ENCODE results near the gene CNTNAP2.
A peak's percentile ranks its signal among the peaks of the same experiment; 100 is the strongest.

The CNTNAP2 gene

DNA sequence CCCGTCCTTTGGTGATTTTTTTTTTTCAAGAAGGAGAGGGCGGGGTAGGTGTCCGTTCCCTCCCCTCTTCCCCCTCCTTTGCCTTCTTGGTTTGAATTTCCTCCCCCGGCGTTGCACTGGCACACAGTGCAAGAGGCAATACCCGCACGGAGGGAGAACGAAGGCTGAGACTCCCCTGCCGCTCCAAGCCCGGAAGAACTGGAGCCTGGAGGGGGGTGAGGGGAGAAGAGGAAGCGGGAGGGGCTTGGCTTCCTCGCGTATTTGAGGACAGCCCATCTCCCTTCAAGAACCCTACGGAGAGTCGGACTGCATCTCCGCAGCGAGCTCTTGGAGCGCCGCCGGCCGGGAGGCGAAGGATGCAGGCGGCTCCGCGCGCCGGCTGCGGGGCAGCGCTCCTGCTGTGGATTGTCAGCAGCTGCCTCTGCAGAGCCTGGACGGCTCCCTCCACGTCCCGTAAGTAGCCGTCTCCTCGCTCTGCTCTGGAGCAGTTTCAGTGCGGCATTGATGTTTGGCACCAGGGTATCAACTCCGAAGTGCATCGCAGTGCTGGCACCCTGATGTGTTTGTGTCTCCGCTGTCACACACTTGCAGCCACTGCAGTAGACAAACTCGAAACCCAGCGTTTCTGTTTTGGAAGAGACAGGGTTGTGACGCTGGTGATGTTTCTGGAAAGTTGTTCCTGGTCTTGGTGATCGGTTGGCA lies at the start of gene CNTNAP2:
TSS of gene CNTNAP2 (plus strand) at position 281 of the 702 bp plus-strand sequence. CDS start at position 357, 76 bp downstream.
- Histone ChIP-seq H3K36me3 (ENCODE audit: insufficient read depth, low read length) (no peaks in the 10 kb centered on the region), H3K27ac (no peak within 1 kb of the TSS), H3K9me3 (ENCODE audit: low read depth, low read length) (no peaks in the 10 kb centered on the region), H3K9ac (ENCODE audit: insufficient read length) (no peak within 1 kb of the TSS), H3K4me3 (peak within 1 kb of the TSS; percentile 87)
- TF ChIP-seq POLR2AphosphoS5 (IDR thresholded peaks at IDR 0.05; ENCODE audit: borderline replicate concordance, low read depth, low read length) (no peak), EZH2 (IDR thresholded peaks at IDR 0.05) (no peak), FOXP2 (optimal IDR thresholded peaks at IDR 0.05; ENCODE audit: control extremely low read depth, extremely low read length, insufficient read depth) (no peak)
- DNase-seq (ENCODE audit: low read depth, low spot score): no peak

DNA sequence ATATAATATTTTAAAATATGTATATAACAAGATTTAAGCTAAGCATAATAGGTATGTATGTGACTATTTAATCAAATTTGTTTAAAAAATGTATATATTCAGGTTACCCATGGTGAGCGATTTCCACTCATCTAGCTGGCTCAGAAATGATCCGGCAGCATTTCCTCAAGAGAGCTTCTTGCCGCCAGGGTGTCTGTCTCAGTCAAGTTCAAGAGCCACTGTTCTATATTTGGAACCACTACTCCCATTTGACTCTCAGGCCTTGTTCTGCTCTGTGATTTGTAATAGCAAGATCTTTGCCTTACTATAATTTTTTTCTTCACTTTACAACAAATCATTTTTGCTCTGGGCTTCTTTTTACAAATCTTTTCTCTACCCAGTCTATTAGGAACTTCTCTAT lies 48.7 kb upstream of the CNTNAP2 start:
- H3K4me3 ChIP-seq: no peak overlapping the region
- H3K9me3 ChIP-seq (ENCODE audit: low read depth, low read length): no peaks in the 10 kb centered on the region
- H3K9ac ChIP-seq (ENCODE audit: insufficient read length): no peak overlapping the region
- TF ChIP-seq EZH2 (IDR thresholded peaks at IDR 0.05) (no peak), POLR2AphosphoS5 (IDR thresholded peaks at IDR 0.05; ENCODE audit: borderline replicate concordance, low read depth, low read length) (no peak), FOXP2 (optimal IDR thresholded peaks at IDR 0.05; ENCODE audit: control extremely low read depth, extremely low read length, insufficient read depth) (no peak)
- H3K36me3 ChIP-seq (ENCODE audit: insufficient read depth, low read length): no peaks in the 10 kb centered on the region
- H3K27ac ChIP-seq: no peak overlapping the region
- DNase-seq (ENCODE audit: low read depth, low spot score): peak; percentile 10

DNA sequence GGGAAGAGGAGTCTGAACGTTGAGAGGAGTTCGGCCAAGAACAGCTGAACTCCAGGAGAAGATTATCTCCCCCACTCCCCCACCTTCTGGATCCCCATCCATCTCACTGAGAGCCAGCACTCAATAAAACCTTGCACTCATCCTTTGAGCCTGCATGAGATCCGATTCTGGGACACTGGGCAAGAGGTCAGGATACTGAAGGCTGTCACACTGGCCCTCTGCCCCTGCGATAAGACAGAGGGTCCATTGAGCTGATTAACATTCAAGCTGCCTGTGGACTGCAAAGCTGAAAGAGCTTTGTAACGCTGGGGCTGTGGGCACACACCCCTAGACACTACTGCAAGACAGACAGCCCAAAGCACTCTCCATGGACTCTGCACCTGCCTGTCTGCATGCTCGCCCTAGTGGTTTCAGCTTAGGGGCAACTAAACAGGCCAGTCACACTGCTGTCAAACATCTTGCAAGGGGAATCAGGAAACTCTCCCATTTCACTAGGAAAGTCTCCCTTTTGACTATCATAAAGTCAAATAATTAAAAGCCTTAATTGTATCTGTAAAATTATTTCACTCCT lies 42.3 kb upstream of the CNTNAP2 start:
- DNase-seq (ENCODE audit: low read depth, low spot score): no peak
- H3K4me3 ChIP-seq: no peak overlapping the region
- H3K27ac ChIP-seq: no peak overlapping the region
- H3K36me3 ChIP-seq (ENCODE audit: insufficient read depth, low read length): no peaks in the 10 kb centered on the region
- H3K9ac ChIP-seq (ENCODE audit: insufficient read length): no peak overlapping the region
- TF ChIP-seq POLR2AphosphoS5 (IDR thresholded peaks at IDR 0.05; ENCODE audit: borderline replicate concordance, low read depth, low read length): no peak
- TF ChIP-seq FOXP2 (optimal IDR thresholded peaks at IDR 0.05; ENCODE audit: control extremely low read depth, extremely low read length, insufficient read depth): no peak
- no peak for TF ChIP-seq EZH2 (IDR thresholded peaks at IDR 0.05)
- H3K9me3 ChIP-seq (ENCODE audit: low read depth, low read length): no peaks in the 10 kb centered on the region

DNA sequence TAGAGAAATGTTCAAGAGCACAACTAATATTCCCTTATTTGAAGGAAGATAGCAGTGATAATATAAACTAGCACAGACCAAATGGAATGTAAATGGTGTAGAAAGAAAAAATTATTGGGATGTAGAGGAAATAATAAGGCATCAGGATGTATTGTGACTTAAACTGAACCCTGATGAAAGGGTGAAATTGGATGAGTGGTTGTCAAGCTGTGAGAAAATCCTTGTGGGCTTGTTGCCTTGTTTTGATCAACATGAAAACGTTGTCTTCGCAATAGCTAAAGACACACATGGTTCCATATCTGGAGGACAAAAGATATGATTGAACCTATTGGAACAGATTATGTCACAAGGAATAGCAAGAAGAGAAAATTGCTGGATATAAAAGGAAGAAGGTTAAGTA lies 40.3 kb upstream of the CNTNAP2 start:
- H3K4me3 ChIP-seq: no peak overlapping the region
- no peak for DNase-seq (ENCODE audit: low read depth, low spot score)
- H3K9ac ChIP-seq (ENCODE audit: insufficient read length): no peak overlapping the region
- H3K27ac ChIP-seq: no peak overlapping the region
- no peaks in the 10 kb centered on the region for H3K36me3 ChIP-seq (ENCODE audit: insufficient read depth, low read length)
- H3K9me3 ChIP-seq (ENCODE audit: low read depth, low read length): no peaks in the 10 kb centered on the region
- TF ChIP-seq FOXP2 (optimal IDR thresholded peaks at IDR 0.05; ENCODE audit: control extremely low read depth, extremely low read length, insufficient read depth): no peak
- no peak for TF ChIP-seq POLR2AphosphoS5 (IDR thresholded peaks at IDR 0.05; ENCODE audit: borderline replicate concordance, low read depth, low read length)
- TF ChIP-seq EZH2 (IDR thresholded peaks at IDR 0.05): no peak

DNA sequence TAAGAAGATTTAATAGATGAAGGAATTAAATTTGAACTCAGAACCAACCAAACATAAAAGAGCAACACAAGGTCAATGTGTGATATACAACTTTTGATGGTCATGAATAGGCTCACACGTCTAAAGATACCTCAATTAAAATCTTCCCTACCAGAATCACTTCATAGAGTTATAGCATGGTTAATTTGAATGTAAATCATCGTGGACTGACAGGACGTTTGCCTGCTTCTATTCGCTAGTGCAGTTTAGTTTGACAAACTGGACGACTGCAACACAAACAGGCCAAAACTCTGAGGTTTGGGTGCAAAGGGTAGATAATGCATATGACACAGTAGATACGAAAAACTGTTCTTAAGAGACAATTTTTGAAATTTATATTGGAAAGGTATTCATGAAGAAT lies 32.5 kb upstream of the CNTNAP2 start:
- no peak overlapping the region for H3K27ac ChIP-seq
- no peaks in the 10 kb centered on the region for H3K9me3 ChIP-seq (ENCODE audit: low read depth, low read length)
- no peaks in the 10 kb centered on the region for H3K36me3 ChIP-seq (ENCODE audit: insufficient read depth, low read length)
- TF ChIP-seq FOXP2 (optimal IDR thresholded peaks at IDR 0.05; ENCODE audit: control extremely low read depth, extremely low read length, insufficient read depth) (no peak), POLR2AphosphoS5 (IDR thresholded peaks at IDR 0.05; ENCODE audit: borderline replicate concordance, low read depth, low read length) (no peak), EZH2 (IDR thresholded peaks at IDR 0.05) (no peak)
- no peak overlapping the region for H3K9ac ChIP-seq (ENCODE audit: insufficient read length)
- DNase-seq (ENCODE audit: low read depth, low spot score): no peak
- no peak overlapping the region for H3K4me3 ChIP-seq

DNA sequence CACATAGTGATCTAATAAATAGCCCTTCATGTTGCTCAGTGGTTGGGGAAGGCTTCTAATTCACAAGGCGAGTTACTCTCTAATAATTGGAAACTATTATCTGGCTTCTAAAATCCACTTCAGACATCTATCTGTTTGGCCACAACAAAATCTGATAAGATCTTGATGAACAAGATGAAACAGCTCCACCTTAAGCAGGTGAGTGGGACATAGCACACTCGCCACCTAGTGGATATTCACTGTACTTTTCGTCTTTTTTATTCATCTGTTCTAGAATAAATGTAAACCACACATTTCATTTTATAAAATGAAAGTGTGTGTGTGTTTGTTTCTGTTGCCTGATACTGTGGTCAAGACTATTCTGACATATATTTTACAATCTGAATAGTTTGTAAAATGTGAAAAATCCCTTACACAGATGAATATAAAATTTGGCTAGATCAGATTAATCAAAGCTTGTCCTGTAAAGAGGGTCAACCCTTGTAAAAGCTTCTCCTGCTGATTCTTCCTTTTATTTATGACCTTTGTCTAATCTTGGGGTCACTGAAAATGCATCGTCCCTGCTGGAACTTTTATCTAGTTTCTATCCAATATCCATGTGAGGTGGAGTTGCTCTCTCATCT lies 26.5 kb upstream of the CNTNAP2 start:
- Histone ChIP-seq H3K9ac (ENCODE audit: insufficient read length) (no peak overlapping the region), H3K27ac (no peak overlapping the region), H3K36me3 (ENCODE audit: insufficient read depth, low read length) (no peaks in the 10 kb centered on the region), H3K4me3 (no peak overlapping the region), H3K9me3 (ENCODE audit: low read depth, low read length) (no peaks in the 10 kb centered on the region)
- DNase-seq (ENCODE audit: low read depth, low spot score): peak; percentile 12
- TF ChIP-seq FOXP2 (optimal IDR thresholded peaks at IDR 0.05; ENCODE audit: control extremely low read depth, extremely low read length, insufficient read depth) (no peak), POLR2AphosphoS5 (IDR thresholded peaks at IDR 0.05; ENCODE audit: borderline replicate concordance, low read depth, low read length) (no peak), EZH2 (IDR thresholded peaks at IDR 0.05) (no peak)

DNA sequence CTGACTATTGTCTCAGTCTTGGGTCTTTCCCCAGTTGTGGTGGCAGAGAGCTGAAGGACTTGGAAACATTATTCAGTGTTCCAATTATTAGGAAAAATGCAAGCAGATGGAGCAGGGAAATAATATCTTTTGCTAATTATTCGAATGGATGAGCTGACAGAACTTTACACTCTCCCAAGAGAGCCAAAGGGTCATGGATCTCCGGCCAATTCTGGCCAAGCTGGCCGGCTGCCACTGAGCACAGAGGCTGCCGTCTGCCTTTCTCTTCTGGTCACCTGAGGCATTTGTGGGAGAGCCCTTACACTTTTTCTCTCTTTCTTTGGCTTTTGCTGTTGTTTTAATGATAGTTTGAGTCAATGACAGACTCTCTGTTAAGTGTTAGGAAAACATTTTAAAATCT lies 22.2 kb upstream of the CNTNAP2 start:
- Histone ChIP-seq H3K4me3 (no peak overlapping the region), H3K27ac (no peak overlapping the region), H3K9ac (ENCODE audit: insufficient read length) (no peak overlapping the region), H3K36me3 (ENCODE audit: insufficient read depth, low read length) (no peaks in the 10 kb centered on the region), H3K9me3 (ENCODE audit: low read depth, low read length) (no peaks in the 10 kb centered on the region)
- no peak for DNase-seq (ENCODE audit: low read depth, low spot score)
- TF ChIP-seq POLR2AphosphoS5 (IDR thresholded peaks at IDR 0.05; ENCODE audit: borderline replicate concordance, low read depth, low read length) (no peak), FOXP2 (optimal IDR thresholded peaks at IDR 0.05; ENCODE audit: control extremely low read depth, extremely low read length, insufficient read depth) (no peak), EZH2 (IDR thresholded peaks at IDR 0.05) (no peak)

DNA sequence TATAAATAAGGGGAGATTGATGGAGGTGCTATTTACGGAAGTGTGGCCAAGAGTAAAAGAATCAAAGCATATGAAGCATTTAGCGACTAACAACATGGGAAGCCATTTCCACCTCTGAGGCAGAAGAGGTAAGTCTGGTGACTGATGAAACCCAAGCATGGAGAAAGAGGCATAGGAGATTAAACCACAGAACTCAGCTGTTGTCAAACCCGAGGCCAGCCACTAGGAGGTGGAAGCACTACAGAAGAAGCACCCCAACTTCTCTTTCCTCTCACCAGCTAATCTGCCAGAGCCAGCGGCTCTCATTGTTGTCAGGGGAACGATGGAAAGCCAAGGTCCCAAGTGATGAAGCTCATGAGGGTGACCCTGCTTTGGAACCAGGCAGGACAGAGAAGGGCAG lies 19.6 kb upstream of the CNTNAP2 start:
- Histone ChIP-seq H3K9ac (ENCODE audit: insufficient read length) (no peak overlapping the region), H3K27ac (no peak overlapping the region), H3K4me3 (no peak overlapping the region), H3K9me3 (ENCODE audit: low read depth, low read length) (no peaks in the 10 kb centered on the region), H3K36me3 (ENCODE audit: insufficient read depth, low read length) (no peaks in the 10 kb centered on the region)
- TF ChIP-seq EZH2 (IDR thresholded peaks at IDR 0.05): no peak
- no peak for TF ChIP-seq POLR2AphosphoS5 (IDR thresholded peaks at IDR 0.05; ENCODE audit: borderline replicate concordance, low read depth, low read length)
- no peak for DNase-seq (ENCODE audit: low read depth, low spot score)
